GM18858 (cell line): ENCODE measurements around the gene IL6.
"Not testable (repeated sequence)": the region's sequence is repeated elsewhere in the genome, so short reads cannot be mapped to it uniquely, and the experiment has no call there.

Source experiments
- ATAC-seq: cut with Tn5 transposase; IDR thresholded peaks from one replicate; pipeline ENCODE4 v1.9.1; 2021; ENCODE audit not compliant: unreplicated experiment

IL6 gene

DNA sequence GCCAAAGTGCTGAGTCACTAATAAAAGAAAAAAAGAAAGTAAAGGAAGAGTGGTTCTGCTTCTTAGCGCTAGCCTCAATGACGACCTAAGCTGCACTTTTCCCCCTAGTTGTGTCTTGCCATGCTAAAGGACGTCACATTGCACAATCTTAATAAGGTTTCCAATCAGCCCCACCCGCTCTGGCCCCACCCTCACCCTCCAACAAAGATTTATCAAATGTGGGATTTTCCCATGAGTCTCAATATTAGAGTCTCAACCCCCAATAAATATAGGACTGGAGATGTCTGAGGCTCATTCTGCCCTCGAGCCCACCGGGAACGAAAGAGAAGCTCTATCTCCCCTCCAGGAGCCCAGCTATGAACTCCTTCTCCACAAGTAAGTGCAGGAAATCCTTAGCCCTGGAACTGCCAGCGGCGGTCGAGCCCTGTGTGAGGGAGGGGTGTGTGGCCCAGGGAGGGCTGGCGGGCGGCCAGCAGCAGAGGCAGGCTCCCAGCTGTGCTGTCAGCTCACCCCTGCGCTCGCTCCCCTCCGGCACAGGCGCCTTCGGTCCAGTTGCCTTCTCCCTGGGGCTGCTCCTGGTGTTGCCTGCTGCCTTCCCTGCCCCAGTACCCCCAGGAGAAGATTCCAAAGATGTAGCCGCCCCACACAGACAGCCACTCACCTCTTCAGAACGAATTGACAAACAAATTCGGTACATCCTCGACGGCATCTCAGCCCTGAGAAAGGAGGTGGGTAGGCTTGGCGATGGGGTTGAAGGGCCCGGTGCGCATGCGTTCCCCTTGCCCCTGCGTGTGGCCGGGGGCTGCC, at the start of gene IL6:
IL6 (plus strand) TSS at position 294 of the 807 bp plus-strand sequence; CDS start at position 357, 63 bp downstream.
- ATAC-seq = no peak

DNA sequence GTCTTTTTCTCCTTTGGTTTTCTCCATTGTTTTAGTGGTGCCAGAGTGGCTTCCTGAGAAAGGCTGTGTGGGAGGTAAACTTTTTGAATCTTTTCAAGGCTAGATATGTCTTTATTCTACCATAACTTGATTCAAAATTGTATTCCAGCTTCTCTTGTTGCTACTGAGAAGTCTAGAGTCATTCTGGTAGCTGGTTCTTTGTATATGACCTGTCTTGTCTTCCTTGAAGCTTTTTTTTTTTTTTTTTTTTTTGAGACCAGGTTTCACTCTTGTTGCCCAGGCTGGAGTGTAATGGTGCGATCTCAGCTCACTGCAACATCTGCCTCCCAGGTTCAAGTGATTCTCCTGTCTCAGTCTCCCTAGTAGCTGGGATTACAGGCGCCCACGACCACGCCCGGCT, 49.7 kb upstream of the IL6 start:
- not testable (repeated sequence) for ATAC-seq

DNA sequence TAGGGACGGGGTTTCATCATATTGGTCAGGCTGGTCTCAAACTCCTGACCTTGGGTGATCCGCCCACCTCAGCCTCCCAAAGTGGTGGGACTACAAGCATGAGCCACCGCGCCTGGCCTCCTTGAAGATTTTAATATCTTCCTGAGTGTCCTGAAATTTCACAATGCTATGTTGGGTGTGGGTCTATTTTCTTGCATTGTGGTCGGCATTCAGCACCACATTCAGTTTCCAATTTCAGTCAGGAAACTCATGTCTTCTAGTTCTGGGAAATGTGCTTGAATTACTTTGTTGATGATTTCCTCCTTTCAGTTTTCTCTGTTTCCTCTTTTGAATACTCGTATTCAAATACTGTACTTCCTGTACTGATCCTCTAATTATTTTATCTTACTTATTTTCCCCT, 49.3 kb upstream of the IL6 start:
- ATAC-seq = no peak

DNA sequence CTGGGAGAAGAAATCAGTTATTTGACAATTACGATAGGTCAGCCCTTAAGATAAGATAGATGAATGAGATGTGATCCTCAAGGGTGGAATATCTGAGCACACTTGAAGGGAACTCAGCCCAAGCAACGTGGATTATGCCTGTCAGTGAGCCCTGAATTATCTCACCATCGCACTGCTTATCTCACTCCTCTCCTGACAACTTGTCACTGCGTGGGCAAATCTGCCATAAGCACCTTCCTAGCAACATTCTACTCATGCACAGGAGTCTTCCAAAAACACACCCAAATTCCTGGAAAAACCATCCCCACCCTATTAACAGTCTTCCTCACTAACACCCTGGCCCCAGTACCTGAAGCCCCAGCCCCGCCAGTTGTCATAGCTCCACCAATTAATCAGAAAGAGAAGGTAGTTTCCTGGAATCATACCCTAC, 46.5 kb upstream of the IL6 start:
- ATAC-seq = no peak

DNA sequence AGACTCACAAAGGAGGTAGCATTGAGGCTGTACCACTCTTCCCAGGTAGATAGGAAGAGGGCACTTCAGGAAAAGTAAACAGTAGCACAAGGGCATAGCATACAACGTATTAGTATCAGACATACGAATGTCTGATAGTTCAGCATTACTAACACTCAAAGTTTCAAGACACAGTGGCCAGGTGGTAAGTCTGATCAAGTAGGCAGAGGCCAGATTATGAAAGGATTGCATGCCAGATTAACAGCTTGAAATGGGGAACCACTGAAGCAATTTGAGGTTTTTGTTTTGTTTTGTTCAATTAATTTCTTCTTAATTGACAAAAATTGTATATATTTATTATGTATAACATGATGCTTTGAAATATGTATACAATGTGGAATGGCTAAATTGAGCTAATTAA, 45.7 kb upstream of the IL6 start:
- ATAC-seq = no peak

DNA sequence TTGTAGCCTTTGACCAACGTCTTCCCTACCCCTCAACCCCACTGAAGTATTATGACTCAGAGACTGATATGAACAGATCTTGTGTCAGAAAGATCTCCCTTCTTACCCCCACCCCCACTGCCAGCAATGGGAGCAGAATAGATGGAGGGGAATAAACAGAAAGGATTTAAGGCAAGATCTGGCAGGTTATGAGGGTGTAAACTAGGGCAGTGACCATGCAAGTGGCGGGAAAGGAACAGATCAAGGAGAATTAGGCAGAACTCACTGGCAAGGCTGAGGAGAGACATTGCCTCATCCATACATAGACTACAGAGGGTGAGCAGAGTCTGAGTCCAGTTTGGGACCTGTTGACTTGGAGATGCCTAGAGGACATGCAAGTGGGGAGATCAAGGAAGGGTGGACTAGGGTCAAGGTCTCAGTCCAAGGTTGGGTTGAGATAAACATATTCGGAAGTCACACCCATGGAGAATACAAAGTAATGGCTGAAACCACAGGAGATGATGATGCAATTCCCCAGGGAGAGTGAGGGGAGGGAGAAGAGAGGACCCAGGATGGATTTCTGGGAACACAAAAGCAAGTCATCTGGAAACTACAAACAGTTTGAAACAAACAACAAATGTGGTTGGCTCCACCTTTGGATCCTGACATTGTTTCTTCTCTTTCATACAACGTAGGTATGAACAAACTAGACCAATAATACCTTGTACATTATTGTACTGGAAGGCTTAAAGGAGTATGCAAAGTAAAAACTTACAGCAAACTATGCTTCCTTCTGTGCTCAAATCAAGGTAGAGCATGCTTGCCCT, 44.9 kb upstream of the IL6 start:
- no peak for ATAC-seq

DNA sequence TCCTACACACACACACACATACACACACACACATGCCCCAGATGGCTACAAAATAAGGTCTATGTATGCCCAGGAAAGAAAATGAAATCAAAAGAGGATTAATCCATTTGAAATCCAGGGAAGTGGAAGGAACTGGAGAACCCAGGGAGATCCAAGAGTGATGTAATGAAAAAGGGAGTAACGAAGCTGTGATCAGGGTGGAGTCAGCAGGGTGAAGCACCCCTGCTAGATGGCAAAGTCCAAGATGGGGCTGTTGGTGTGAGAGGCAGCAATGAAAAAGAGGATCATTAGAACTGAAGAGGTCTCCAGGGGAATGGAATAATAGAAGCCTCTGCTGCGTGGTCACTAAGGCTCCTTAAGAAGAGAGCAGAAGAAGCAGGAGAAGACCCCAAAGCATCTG, 43.6 kb upstream of the IL6 start:
- no peak for ATAC-seq

DNA sequence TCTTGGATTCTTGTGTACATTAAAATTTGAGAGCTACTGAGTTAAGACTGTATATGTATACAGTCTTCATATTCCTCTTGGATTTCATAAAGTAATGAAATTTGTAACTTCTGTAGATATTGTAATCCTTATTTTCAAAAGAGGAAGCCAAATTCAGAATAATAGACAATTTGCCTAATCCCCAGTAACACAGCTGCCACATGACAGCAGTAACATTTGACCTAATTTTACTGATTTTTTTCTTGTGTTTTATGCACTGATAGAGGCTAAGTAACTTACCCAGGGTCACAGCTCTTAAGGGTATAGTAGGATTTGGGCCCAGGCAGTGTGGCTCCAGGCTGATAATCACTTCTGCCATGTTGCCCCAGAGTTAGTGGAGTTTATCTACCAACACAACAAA, 40.4 kb upstream of the IL6 start:
- ATAC-seq = no peak

DNA sequence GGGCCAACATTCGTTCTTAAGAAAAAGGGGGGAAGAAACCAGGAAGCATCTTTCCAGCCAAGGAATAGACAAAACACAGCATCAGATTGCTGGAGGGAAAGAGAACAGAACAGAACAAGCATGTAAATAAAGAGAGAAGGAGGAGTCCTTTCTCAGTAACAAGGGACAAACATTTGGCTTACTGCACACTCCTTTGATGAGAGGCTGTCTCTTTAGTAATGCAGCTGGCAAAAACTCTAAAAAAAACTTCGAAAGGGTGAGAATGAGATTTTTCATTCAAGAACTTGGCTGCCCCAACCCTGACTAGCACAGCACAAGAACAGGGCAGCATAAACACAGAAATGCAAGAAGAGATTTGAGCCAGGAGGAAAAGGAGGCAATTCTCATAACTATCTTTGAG, 38.9 kb upstream of the IL6 start:
- ATAC-seq = no peak

DNA sequence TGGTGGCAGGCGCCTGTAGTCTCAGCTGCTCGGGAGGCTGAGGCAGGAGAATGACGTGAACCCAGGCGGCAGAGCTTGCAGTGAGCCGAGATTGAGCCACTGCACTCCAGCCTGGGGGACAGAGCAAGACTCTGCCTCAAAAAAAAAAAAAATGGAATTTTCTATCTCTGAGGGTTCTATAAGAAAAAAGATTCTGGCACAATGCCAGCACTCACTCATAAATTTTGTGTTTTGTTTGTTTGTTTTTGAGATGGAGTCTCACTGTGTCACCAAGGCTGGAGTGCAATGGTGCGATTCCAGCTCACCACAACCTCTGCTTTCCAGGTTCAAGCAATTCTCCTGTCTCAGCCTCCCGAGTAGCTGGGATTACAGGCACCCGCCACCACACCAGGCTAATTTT, 38.1 kb upstream of the IL6 start:
- ATAC-seq = not testable (repeated sequence)

DNA sequence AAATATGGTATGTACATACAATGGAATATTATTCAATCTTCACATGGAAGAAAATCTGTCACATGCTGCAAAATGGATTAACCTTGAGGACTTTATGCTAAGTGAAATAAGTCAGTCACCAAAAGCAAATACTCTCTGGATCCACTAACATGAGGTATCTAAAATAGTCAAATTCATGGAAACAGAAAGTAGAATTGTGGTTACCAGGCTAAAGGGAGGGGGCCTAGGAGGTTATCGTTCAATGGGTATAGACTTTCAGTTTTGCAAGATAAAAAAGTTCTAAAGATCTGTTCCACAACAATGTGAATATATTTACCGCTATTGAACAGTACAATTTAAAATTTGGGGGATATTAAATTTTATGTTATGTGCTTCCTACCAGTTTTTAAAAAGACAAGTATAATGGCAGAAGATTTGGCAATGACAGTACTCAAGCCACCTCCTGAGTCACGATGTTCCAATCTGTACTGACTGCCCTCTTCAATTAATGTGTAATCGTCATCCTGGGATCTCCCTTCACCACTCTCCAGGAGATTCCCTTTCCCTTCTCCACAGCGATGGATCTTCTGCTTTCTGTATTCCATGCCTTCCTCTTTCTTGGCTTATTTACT, 32.3 kb upstream of the IL6 start:
- no peak for ATAC-seq

DNA sequence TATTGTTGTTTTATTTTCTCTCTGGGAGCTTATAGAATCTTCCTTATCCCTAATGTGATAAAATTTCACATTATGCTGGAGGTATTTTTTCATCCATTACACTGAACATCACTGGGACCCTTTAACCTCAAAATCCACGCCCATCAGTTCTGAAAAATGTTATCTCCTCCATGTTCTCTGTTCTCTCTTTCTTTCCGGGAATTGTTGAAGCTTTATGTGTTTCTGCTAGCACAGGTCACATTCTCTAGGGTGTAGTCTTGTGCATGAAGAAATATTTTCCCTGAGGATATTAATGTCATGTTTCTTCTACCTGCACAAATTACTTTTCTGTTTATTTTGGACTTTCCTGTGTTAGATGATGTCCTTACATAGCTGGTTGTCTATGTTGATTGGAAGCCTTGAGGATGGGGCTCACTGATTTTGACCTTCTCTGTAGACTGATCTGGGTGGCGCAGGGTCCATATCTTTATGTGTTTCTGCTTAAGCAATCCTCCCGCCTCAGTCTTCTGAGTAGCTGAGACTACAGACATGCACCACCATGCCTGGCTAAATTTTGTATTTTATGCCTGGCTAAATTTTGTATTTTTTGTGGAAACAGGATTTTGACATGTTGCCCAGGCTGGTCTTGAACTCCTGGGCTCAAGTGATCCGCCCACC, 31.4 kb upstream of the IL6 start:
- ATAC-seq = no peak

DNA sequence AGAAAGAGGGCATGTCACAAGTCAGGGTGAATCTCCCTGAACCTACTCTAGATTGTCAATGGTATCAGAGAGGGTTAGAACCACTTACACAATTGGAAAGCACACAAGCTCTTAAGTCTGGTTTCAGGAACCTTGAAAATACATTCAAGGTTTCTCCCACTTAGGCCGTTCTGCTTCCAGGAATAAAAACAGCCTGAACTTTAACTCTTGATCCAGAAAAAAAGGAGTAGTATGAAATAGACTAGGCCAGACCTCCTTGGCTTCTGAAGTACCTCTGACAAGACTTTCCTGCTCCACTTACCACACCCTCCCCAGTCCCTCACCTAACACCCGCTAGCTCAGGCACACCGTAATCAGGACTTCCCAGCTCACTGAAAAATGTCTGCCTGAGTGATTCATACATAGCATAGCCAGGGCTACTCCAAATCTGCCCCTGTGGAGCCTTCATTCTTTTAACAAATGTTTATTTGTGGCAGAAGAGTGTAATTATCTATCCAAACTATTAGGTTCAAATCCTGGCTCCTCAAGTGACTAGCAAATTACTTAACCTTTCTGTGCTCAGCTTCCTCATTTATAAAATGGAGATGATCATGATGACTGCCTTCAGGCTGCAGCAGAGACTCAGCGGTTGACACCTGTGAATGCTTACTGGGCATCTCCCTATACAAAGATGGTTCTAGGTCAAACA, 30.3 kb upstream of the IL6 start:
- ATAC-seq = no peak

DNA sequence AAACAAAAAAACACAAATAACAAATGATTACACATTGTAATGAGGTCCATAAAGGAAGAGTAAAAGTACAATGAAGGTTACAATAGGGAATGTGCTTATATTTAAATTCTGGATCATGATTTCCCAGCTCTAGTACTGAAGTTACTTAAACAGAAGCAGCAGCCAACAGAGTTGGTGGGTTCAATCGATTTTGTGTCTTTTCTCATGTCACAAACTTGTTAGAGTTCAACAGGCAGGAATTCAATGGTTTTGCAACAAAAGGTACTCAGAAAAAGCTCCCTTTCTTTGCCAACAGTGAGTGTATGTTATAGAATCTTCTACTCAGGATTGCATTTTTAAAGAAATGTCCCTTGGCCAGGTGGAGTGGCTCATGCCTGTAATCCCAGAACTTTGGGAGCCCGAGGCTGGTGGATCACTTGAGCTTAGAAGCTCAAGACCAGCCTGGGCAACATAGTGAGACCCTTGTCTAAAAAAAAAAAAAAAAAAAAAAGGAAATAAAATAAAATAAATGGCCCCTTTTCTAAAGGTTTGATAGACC, 29.6 kb upstream of the IL6 start:
- no peak for ATAC-seq

DNA sequence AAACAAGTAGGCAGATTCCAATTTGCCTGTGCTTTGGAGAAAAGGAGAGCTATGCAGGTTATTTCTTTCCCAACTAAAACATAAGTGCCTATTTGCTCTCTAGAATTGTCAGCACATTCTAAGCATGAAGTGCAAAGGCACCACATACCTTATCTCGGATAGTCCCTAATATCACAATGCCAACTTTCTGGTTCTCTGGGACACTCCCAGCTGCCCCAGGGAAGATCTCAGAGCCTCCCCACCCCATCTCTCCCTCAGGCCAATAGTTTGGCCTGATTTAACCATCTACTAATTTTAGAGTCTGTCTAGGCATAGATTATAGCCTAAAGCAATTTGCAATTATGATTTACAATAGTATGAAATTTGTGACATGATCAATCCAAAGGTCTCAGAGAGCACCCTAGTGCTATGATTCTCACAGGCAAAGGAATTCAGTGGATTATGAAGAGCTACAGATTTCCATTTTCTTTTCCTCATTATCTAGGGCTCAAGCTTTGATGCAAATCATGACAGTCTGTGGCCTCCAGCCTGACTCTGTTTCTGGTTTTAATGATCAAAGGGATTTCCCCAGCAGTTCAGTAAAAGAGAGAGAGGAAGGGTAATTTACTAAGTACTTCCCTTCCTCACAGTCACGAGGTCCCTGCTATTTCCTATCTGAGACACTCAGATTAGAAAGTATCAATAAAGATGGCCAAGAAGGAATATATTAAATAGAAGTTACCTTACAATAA, 29.0 kb upstream of the IL6 start:
- peak; percentile 81 for ATAC-seq

DNA sequence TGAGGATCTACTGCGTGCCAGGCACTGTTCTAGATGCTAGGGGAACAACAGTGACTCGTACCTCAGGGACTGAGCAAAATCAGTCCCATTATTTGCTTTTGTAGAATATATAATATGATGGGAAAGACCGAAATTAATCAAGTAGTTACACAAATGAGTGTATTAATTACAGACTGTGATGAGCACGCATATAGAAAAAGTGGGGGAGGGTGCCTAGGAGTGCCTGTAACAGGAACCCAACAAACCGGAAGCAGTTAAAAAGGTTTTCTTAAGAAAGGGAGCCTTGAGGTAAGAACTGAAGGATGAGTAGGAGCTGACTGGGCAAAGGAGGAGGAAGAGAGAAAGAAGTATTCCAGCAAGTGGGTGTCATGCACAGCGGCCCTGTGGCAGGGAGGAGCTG, 28.2 kb upstream of the IL6 start:
- ATAC-seq = no peak

DNA sequence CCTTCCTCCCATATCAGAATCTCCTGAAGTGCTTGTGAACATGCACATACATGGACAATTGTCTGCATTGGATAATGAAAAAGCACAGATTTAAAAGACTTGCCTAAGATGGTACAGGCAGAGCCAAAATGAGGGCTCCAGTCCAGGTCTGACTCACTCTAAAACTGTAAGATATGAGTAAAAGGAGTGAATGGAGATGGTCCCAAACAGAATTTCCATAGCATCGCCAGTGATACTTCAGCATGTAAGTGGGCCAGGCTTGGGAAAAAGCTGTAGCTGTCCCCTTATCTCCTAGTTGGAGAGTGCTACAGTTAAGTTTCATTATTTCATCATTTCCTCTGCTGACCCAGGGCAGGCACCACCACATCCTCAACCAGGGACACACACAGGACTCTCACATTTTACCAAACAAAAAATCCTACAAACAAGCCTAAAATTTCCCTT, 26.4 kb upstream of the IL6 start:
- no peak for ATAC-seq

DNA sequence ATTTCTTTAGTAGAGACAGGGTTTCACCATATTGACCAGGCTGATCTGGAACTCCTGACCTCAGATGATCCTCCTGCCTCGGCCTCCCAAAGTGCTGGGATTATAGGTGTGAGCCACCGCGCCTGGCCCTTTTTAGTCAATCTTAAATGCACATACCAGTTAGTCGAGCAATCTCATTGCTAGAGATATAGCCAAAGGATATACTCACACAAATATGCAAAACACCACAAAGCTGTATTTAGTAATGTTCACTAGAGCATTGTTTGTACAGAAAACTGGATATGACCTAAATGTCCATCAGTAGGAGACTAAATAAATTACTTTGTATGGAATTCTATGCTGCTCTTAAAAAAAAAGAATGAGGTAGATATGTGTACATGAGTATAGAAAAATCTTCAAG, 24.5 kb upstream of the IL6 start:
- ATAC-seq = no peak

DNA sequence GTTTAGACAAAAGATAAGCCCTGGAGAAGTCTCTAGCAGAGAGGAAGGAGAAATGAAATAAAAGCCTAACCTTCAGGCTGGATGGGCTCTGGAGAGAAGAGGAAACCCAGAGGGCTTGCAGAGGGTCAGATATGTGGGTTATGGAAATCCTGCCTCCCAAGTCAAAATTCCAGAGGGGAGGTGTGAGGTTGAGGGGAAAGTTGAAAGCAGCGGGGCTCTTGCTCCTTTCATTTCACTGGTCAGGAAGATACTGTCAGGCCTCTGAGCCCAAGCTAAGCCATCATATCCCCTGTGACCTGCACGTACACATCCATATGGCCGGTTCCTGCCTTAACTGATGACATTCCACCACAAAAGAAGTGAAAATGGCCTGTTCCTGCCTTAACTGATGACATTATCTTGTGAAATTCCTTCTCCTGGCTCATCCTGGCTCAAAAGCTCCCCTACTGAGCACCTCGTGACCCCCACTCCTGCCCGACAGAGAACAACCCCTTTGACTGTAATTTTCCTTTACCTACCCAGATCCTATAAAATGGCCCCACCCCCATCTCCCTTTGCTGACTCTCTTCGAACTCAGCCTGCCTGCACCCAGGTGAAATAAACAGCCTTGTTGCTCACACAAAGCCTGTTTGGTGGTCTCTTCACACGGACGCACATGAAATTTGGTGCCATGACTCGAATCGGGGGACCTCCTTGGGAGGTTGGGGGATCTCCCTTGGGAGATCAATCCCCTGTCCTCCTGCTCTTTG, 23.7 kb upstream of the IL6 start:
- ATAC-seq = not testable (repeated sequence)
